Endothelial cell of umbilical vein (primary cell): ENCODE results near the gene ASB1. TPM values are rescaled to one million over a fixed set of nuclear protein-coding genes. Genes with fewer than 3 reads are reported as not detected.

Experiments used
- BruUV-seq: library from RNA; stranded (reverse); fragments of 400-500 nt; replicated peaks from 2 replicates; lab custom pipeline; 2021; lab: Mats Ljungman, UMichigan
- CTCF ChIA-PET: fragments of 300-600, 350-600 bp; sonication (Branson Sonifier 250); formaldehyde crosslinking; loops from one replicate; lab custom pipeline; 2021; ENCODE audit warnings: antibody characterized with exemption, inconsistent platforms; lab: Charles Lee
- POLR2A ChIA-PET: fragments of 300-600, 350-600 bp; sonication (Branson Sonifier 250); formaldehyde crosslinking; loops from one replicate; lab custom pipeline; 2021; ENCODE audit warnings: antibody characterized with exemption, inconsistent platforms; lab: Charles Lee
- DNase-seq: peaks from one replicate; pipeline ENCODE4 v3.0.0-alpha.2; 2011; ENCODE audit warnings: low read depth, low spot score
- FAIRE-seq: peaks from 2 replicates; lab custom pipeline; 2011; peaks lifted over from hg19 to GRCh38; lab: Jason Lieb, UNC
- H2AFZ ChIP-seq: 2 replicates; pipeline ENCODE4 v1.6.0; 2012; ENCODE audit warnings: low read depth, low read length, control low read depth, inconsistent platforms
- H3K27ac ChIP-seq: 2 replicates; pipeline ENCODE4 v1.5.1; 2011; ENCODE audit warnings: low read depth, mild to moderate bottlenecking, control low read depth, low read length, moderate library complexity; ENCODE audit not compliant: insufficient read depth
- H3K27me3 ChIP-seq, 2 experiments: 2 replicates each; pipeline versions ENCODE4 v1.6.0 to v1.6.1; 2011; ENCODE audit warnings: low read length in 2 of 2, mixed read lengths in 1 of 2; ENCODE audit not compliant: control insufficient read depth in 2 of 2, insufficient read depth in 2 of 2
- H3K36me3 ChIP-seq, 2 experiments: 2 replicates in 1 of 2; 3 replicates in 1 of 2; pipeline ENCODE4 v1.5.1; 2011; ENCODE audit warnings: low read length in 2 of 2, mild to moderate bottlenecking in 1 of 2, moderate library complexity in 1 of 2; ENCODE audit not compliant: control insufficient read depth in 2 of 2, insufficient read depth in 2 of 2; ENCODE audit errors: extremely low read depth in 1 of 2
- H3K4me1 ChIP-seq: 3 replicates; pipeline ENCODE4 v1.5.1; 2011; ENCODE audit warnings: mild to moderate bottlenecking, low read length; ENCODE audit not compliant: control insufficient read depth, insufficient read depth; ENCODE audit errors: extremely low read depth
- H3K4me2 ChIP-seq: 2 replicates; pipeline ENCODE4 v1.6.1; 2011; ENCODE audit warnings: low read length, control low read depth, mixed read lengths; ENCODE audit not compliant: insufficient read depth
- H3K4me3 ChIP-seq, 3 experiments: fragments of 200-600 bp in 1 of 3; sonication (generic), shearing (Covaris generic) in 1 of 3; replicated peaks in 1 of 3; 2 replicates each; pipeline ENCODE4 v1.5.1; 2011 to 2016; ENCODE audit warnings: control low read depth in 3 of 3, low read length in 3 of 3, mild to moderate bottlenecking in 2 of 3, inconsistent platforms in 1 of 3, low read depth in 1 of 3, moderate library complexity in 1 of 3; ENCODE audit not compliant: insufficient read depth in 1 of 3
- H3K79me2 ChIP-seq: 2 replicates; pipeline ENCODE4 v1.6.0; 2012; ENCODE audit warnings: low read length, inconsistent platforms; ENCODE audit not compliant: control insufficient read depth, insufficient read depth
- H3K9ac ChIP-seq: replicated peaks from 2 replicates; pipeline ENCODE3; 2011; ENCODE audit warnings: low read length, control low read depth; ENCODE audit not compliant: insufficient read depth; ENCODE audit errors: extremely low read depth
- H3K9me1 ChIP-seq: replicated peaks from 3 replicates; pipeline ENCODE4 v1.6.0; 2011; ENCODE audit warnings: mild to moderate bottlenecking, low read length; ENCODE audit not compliant: control insufficient read depth, insufficient read depth; ENCODE audit errors: extremely low read depth
- H3K9me3 ChIP-seq: replicated peaks from 2 replicates; pipeline ENCODE4 v1.5.1; 2012; ENCODE audit warnings: low read length, inconsistent platforms; ENCODE audit not compliant: control insufficient read depth, insufficient read depth
- H4K20me1 ChIP-seq: replicated peaks from 2 replicates; pipeline ENCODE3; 2011; ENCODE audit warnings: mild to moderate bottlenecking, low read length; ENCODE audit not compliant: control insufficient read depth, insufficient read depth; ENCODE audit errors: extremely low read depth
- CTCF ChIP-seq, 2 donors: IDR thresholded peaks; 1 replicate in 1 of 2; 2 replicates in 1 of 2; pipeline ENCODE4 v1.5.1; 2011; ENCODE audit warnings: low read length in 2 of 2, mild to moderate bottlenecking in 2 of 2, moderate library complexity in 2 of 2, control low read depth in 1 of 2, inconsistent platforms in 1 of 2, low read depth in 1 of 2; ENCODE audit not compliant: insufficient read depth in 1 of 2; ENCODE audit errors: extremely low read depth in 1 of 2
- EZH2 ChIP-seq: IDR thresholded peaks from 2 replicates; pipeline ENCODE4 v1.6.1; 2012; ENCODE audit warnings: borderline replicate concordance, low read depth, mild to moderate bottlenecking, moderate library complexity, low read length, inconsistent platforms; ENCODE audit not compliant: severe bottlenecking
- FOS ChIP-seq: IDR thresholded peaks from 2 replicates; pipeline ENCODE4 v1.6.1; 2011; ENCODE audit warnings: mild to moderate bottlenecking, low read length, moderate library complexity, borderline replicate concordance; ENCODE audit not compliant: insufficient read depth
- GATA2 ChIP-seq: IDR thresholded peaks from 2 replicates; pipeline ENCODE4 v1.7.0; 2011; ENCODE audit warnings: low read depth, mild to moderate bottlenecking, moderate library complexity, mixed read lengths, low read length; ENCODE audit not compliant: insufficient read length, insufficient read depth
- JUN ChIP-seq: IDR thresholded peaks from 2 replicates; pipeline ENCODE4 v1.6.1; 2011; ENCODE audit warnings: borderline replicate concordance, low read depth; ENCODE audit not compliant: insufficient read length, insufficient read depth
- MAX ChIP-seq: IDR thresholded peaks from 2 replicates; pipeline ENCODE4 v1.6.1; 2011; ENCODE audit not compliant: insufficient read depth, insufficient read length
- MYC ChIP-seq: IDR thresholded peaks from one replicate; pipeline ENCODE4 v1.6.1; 2011; ENCODE audit warnings: mild to moderate bottlenecking, low read depth, low read length
- POLR2A ChIP-seq: IDR thresholded peaks from 2 replicates; pipeline ENCODE4 v1.6.1; 2012; ENCODE audit warnings: low read depth, mild to moderate bottlenecking, control low read depth, low read length
- POLR2AphosphoS5 ChIP-seq: IDR thresholded peaks from 2 replicates; pipeline ENCODE4 v1.6.1; 2012; ENCODE audit warnings: low read depth, mild to moderate bottlenecking, control low read depth, low read length, moderate library complexity; ENCODE audit not compliant: insufficient read depth
- dilution Hi-C: fragments of 300-500 bp; cut with MboI; formaldehyde crosslinking; loops from one replicate; pipeline ENCODE4 v1.15.0; 2019; ENCODE audit warnings: low sequenced_read_pairs; ENCODE audit not compliant: extremely low pct_ligation_motif_present
- intact Hi-C: fragments of 100-400 bp; cut with micrococcal nuclease; formaldehyde crosslinking; loops from one replicate; pipeline ENCODE4 v1.10.0; 2022
- polyA plus RNA-seq, 4 experiments: library from polyadenylated mRNA; depleted of rRNA in 3 of 4; stranded (reverse) in 3 of 4; unstranded in 1 of 4; fragments of >200 nt; gene quantifications; 2 replicates each; pipeline versions ENCODE4 v1.2.1 to v1.2.3, GENCODE V29; 2011 to 2012; ENCODE audit warnings: missing spikeins in 1 of 4
- total RNA-seq: library from RNA; stranded (reverse); gene quantifications from 2 replicates; pipeline ENCODE4 v1.2.3, GENCODE V29; 2021

ASB1 gene
- total and polyA plus RNA-seq, 2 donors (not counting 3 experiments of a cell fraction or from before 2014, with no cell fraction given): 12.3 to 16.2 TPM

- no peak for FAIRE-seq
- POLR2A ChIA-PET: no interaction called here
- CTCF ChIA-PET: no interaction called here
- Histone ChIP-seq H3K4me1 (no peaks in the 10 kb centered on the region), H3K9ac (no peak overlapping the region), H3K79me2 (no peaks in the 10 kb centered on the region), H2AFZ (no peak overlapping the region), H3K4me2 (no peak overlapping the region), H3K27ac (no peak overlapping the region), H3K9me1 (no peaks in the 10 kb centered on the region), H3K27me3 (no peaks in the 10 kb centered on the region), H4K20me1 (no peaks in the 10 kb centered on the region), H3K4me3 (no peak overlapping the region), H3K9me3 (no peaks in the 10 kb centered on the region), H3K36me3 (no peaks in the 10 kb centered on the region)
- intact Hi-C loops: loop anchor here (5.0 kb wide), 1 partner anchor 1542 kb away; no protein-coding TSS in a partner anchor
- no peak for DNase-seq
- TF ChIP-seq EZH2 (no peak), FOS (no peak), GATA2 (no peak), MYC (no peak), POLR2AphosphoS5 (no peak), MAX (no peak), CTCF (IDR thresholded peaks at IDR 0.05; ENCODE audit: extremely low read depth in 1 of 2, insufficient read depth in 1 of 2, low read depth in 1 of 2, low read length in 2 of 2) (no peak), JUN (no peak), POLR2A (no peak)
- no TSS peak for BruUV-seq
- dilution Hi-C loops: no loop called here
These were observed 17.2 kb upstream of the ASB1 start for GRCh38 chr2:238409341-238410199.
